GM12865 (cell line): ENCODE measurements around the gene PNO1.

Experiments
- DNase-seq: peaks from one replicate; pipeline ENCODE4 v3.0.0; 2010; ENCODE audit warnings: low read depth
- H3K4me3 ChIP-seq: 2 replicates; pipeline ENCODE4 v1.5.1; 2011; ENCODE audit warnings: mild to moderate bottlenecking, low read depth, low read length, control low read depth
- TF ChIP-seq, protein P1 (sequence below): IDR thresholded peaks from 2 replicates; pipeline ENCODE4 v1.5.1; 2011; ENCODE audit warnings: low read length, control low read depth, low read depth, inconsistent platforms; ENCODE audit not compliant: insufficient read depth; ENCODE audit errors: missing control alignments

The PNO1 gene

DNA sequence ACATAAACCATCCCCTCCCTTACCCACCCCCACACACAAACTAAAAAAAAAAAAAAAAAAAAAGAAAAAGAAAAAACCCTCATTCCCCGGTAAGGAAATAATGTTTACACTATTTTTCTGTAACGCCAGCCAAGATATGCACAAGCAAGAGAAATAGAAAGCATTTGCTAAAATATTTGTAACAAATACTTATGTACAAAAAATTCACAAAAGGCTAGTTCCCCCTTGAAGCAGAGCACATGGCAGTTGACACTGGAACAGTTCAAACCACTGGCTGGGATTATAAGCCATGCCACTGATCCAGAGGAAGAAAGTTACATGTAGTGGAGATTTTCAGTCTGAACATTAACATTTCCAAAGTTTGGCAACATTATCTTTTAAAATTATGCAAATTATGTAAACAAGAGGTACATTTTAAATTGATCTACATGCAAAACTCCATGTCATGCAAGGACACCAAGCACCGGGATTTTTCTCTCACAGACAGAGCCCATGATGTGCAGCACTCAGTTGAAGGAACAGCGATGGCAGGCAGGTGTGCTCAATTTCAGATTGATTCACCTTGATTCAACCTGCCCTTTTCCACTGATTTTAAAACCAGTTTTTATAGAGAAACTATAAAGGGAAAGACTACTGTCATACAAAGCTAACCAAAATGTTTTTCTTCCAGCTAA is 21.4 kb downstream of the PNO1 start:
- TF ChIP-seq, protein P1, sequence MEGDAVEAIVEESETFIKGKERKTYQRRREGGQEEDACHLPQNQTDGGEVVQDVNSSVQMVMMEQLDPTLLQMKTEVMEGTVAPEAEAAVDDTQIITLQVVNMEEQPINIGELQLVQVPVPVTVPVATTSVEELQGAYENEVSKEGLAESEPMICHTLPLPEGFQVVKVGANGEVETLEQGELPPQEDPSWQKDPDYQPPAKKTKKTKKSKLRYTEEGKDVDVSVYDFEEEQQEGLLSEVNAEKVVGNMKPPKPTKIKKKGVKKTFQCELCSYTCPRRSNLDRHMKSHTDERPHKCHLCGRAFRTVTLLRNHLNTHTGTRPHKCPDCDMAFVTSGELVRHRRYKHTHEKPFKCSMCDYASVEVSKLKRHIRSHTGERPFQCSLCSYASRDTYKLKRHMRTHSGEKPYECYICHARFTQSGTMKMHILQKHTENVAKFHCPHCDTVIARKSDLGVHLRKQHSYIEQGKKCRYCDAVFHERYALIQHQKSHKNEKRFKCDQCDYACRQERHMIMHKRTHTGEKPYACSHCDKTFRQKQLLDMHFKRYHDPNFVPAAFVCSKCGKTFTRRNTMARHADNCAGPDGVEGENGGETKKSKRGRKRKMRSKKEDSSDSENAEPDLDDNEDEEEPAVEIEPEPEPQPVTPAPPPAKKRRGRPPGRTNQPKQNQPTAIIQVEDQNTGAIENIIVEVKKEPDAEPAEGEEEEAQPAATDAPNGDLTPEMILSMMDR, result no peak
- H3K4me3 ChIP-seq, result no peak overlapping the region
- no peak for DNase-seq

DNA sequence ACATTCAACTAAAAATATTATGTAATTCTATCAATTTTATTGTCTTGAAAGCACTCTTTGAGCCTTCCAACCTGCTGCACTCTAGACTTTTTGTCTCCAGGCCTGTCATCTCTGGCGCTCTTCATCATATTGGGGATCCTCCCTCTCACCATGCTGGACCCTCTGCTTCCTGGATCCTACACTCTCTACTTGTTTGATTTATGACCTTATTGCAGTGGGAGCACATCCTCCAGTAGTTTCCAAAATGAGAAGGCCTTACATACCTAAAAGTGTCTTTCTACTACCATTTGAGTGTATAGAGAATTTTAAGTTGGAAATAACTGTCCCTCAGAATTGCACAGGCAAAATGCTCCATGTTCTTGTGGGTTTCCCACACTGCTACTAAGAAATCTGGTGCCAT is 25.2 kb downstream of the PNO1 start:
- no peak overlapping the region for H3K4me3 ChIP-seq
- TF ChIP-seq, protein P1, result no peak
- DNase-seq, result no peak

DNA sequence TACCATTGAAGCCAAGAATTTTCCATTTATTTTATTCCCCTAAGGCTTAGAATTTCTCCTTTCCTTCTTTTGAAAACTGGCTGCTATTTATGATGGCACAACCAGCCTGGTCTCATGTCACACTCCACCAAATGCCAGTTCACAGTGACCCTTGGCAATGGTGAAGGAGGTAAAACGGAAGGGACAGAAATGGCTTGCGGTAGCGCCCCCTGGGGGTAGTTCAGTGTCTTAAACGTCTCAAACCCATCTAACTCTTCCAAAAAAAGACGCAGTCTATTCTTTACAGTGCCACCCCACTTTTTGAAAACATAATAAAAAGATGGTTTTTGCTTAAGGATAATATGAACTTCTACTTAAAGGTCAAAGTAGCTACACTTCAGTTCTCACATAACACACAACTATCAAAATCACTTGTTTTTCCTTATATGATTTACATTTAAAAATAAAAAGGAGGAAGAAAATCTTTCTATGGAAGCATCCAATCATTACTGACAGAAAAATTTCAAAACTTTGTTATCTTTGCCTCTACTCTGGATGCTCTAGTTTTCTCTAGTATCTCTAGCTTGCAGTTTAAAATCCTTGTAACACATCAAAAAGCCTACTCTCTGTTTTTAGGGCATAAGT is 28.0 kb downstream of the PNO1 start:
- TF ChIP-seq, protein P1, result peak; percentile 74
- DNase-seq, result peak; percentile 83
- no peak overlapping the region for H3K4me3 ChIP-seq

DNA sequence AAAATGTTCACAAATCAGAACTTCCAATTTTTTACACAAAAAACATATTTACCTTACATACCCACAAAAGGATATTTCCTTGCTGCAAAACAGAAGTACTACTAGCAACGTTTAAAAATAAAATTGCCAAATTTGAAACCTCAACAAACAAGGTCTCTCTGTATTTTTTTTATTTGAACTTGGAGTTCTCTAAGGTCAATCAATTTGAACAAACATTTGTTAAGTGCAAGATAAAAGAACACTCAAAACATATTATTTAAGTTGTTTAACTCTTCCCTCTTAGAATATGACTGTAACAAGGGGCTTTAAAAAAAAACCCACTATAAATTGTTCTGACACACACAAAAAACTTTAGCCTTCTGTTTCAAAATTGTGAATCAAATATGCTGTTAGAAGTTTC is 29.6 kb downstream of the PNO1 start:
- TF ChIP-seq, protein P1, result no peak
- no peak for DNase-seq
- no peak overlapping the region for H3K4me3 ChIP-seq

DNA sequence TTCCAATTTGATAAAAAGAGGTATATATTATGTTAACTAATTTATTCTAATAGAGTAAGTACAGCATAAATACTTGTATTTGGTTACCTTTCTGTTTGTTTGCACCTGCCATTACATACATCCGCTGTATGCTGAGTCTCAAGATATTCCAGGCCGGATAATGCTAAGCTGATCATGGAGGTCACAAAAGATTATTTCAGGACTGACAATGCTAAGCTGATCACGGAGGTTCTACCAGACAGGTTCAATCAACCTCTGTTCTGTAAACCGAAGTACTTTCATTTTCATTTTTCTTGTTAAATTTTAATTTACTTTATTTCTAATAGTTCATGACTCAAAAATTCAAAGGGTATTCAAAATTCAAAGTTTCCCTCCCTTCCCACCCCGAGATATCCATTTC is 31.1 kb downstream of the PNO1 start:
- peak overlapping the region; percentile 49 for H3K4me3 ChIP-seq
- TF ChIP-seq, protein P1, result no peak
- peak; percentile 48 for DNase-seq

DNA sequence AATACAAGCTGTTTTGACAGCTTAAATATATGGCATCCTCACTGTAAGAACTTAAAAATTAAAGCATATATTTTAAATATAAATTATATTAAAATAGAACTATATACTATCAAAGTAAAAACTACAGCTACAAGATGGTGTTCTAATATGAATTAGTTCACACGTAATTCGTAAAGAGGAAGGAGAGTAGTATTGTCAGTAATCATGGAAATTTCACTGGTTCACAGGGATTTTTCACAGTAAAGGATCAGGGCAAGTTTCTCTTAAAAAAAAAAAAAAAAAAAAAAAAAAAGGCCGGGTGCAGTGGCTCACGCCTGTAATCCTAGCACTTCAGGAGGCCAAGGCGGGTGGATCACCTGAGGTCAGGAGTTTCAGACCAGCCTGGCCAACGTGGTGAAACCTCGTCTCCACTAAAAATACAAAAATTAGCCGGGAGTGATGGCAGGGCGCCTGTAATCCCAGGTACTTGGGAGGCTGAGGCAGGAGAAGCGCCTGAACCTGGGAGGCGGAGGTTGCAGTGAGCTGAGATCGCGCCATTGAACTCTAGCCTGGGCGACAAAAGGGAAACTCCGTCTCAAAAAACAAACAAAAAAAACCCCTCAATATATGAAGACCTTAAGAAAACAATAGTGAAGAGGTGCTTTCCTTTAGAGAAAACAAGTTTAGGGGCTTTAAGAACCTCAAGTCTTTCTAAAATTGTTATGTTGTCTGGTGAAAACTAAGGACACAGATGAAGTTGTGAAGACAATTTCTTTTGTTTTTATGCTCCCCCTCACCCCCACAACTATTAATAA is 32.5 kb downstream of the PNO1 start:
- DNase-seq, result no peak
- TF ChIP-seq, protein P1, result no peak
- no peak overlapping the region for H3K4me3 ChIP-seq
